Colon (tissue), 2 donors: ENCODE measurements around the gene DSCAM.

Experiments
- FAIRE-seq: peaks from 2 replicates; lab custom pipeline; 2012; peaks lifted over from hg19 to GRCh38; lab: Jason Lieb, UNC
- donor health status: control.
- donor health status: control.

The DSCAM gene

GRCh38 chr21:40169971-40170370, 677.0 kb downstream of the DSCAM start:
- FAIRE-seq = no peak

GRCh38 chr21:40166291-40166843, 680.6 kb downstream of the DSCAM start:
- no peak for FAIRE-seq

- no peak for FAIRE-seq
These were observed 681.2 kb downstream of the DSCAM start for GRCh38 chr21:40165773-40166070.

GRCh38 chr21:40164905-40165772, 681.8 kb downstream of the DSCAM start:
- no peak for FAIRE-seq

- FAIRE-seq = no peak
These were observed 684.9 kb downstream of the DSCAM start for GRCh38 chr21:40162075-40162474.

- FAIRE-seq = no peak
These were observed 686.0 kb downstream of the DSCAM start for GRCh38 chr21:40160911-40161310.

GRCh38 chr21:40158366-40158765, 688.6 kb downstream of the DSCAM start:
- FAIRE-seq = no peak

- FAIRE-seq = no peak
These were observed 691.4 kb downstream of the DSCAM start for GRCh38 chr21:40155563-40155962.

- FAIRE-seq = no peak
These were observed 693.6 kb downstream of the DSCAM start for GRCh38 chr21:40153351-40153750.

- no peak for FAIRE-seq
These were observed 694.5 kb downstream of the DSCAM start for GRCh38 chr21:40152476-40152875.

- FAIRE-seq = no peak
These were observed 695.3 kb downstream of the DSCAM start for GRCh38 chr21:40151611-40152010.

- no peak for FAIRE-seq
These were observed 700.6 kb downstream of the DSCAM start for GRCh38 chr21:40146216-40146837.

- FAIRE-seq = no peak
These were observed 703.0 kb downstream of the DSCAM start for GRCh38 chr21:40143822-40144525.

- no peak for FAIRE-seq
These were observed 705.3 kb downstream of the DSCAM start for GRCh38 chr21:40141621-40142020.

- no peak for FAIRE-seq
These were observed 706.3 kb downstream of the DSCAM start for GRCh38 chr21:40140675-40141074.

- FAIRE-seq = no peak
These were observed 707.3 kb downstream of the DSCAM start for GRCh38 chr21:40139636-40140035.

- FAIRE-seq = no peak
These were observed 710.4 kb downstream of the DSCAM start for GRCh38 chr21:40136571-40136970.

GRCh38 chr21:40134731-40135492, 712.0 kb downstream of the DSCAM start:
- no peak for FAIRE-seq

GRCh38 chr21:40130476-40130875, 716.5 kb downstream of the DSCAM start:
- FAIRE-seq = no peak

- no peak for FAIRE-seq
These were observed 717.1 kb downstream of the DSCAM start for GRCh38 chr21:40129809-40130208.

GRCh38 chr21:40128891-40129290, 718.1 kb downstream of the DSCAM start:
- FAIRE-seq = no peak

- no peak for FAIRE-seq
These were observed 725.9 kb downstream of the DSCAM start for GRCh38 chr21:40120940-40121575.
